ENCODE measurements around the gene RAD21L1.
A peak's percentile ranks its signal among the peaks of the same experiment; 100 is the strongest.

The RAD21L1 gene

DNA sequence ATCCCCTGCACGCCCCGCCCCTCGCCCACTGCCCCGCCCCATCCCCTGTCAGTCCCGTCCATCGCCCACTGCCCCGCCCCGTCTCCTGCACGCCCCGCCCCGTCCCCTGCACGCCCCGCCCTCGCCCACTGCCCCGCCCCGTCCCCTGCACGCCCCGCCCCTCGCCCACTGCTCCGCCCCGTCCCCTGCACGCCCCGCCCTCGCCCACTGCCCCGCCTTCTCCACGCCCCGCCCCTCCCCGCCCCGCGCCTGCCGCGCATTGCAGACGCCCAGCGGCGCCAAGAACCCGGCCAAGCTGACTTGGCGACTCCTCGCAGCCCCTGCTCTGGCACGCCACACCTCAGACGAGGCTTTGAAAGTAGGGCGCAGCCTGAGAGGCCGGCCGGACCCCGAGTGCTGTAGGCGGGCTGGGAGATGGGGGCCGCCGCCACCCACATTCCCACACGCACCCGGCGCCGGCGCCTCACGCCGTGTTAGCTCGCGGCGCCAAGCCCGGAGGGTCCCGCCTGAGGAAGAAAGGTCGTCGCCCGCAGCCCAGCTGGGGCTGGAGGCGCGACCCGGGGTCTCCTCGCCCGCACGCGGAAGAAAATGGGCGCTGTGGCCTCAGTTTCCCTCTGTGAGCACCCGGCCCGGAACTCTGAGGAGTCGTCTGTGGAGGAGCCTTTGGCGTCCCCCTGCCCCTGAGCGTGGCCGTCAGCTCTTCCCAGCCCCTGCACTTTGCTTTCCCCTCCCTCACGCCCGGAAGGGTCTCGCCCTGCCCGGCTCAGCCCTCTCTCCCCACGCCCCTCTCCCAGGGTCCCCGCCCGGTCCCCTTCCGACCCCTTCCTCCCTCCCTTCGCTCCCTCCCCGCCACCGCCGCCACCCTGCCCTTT is at the start of gene RAD21L1:
TSS of gene RAD21L1 (plus strand) at position 262 of the 872 bp plus-strand sequence. CDS start 2,410 bp downstream, outside the sequence.
- peak within 1 kb of the TSS; percentile 33; the same call in 1 of the 2 replicates for H3K27ac ChIP-seq
- TF ChIP-seq, protein P1, sequence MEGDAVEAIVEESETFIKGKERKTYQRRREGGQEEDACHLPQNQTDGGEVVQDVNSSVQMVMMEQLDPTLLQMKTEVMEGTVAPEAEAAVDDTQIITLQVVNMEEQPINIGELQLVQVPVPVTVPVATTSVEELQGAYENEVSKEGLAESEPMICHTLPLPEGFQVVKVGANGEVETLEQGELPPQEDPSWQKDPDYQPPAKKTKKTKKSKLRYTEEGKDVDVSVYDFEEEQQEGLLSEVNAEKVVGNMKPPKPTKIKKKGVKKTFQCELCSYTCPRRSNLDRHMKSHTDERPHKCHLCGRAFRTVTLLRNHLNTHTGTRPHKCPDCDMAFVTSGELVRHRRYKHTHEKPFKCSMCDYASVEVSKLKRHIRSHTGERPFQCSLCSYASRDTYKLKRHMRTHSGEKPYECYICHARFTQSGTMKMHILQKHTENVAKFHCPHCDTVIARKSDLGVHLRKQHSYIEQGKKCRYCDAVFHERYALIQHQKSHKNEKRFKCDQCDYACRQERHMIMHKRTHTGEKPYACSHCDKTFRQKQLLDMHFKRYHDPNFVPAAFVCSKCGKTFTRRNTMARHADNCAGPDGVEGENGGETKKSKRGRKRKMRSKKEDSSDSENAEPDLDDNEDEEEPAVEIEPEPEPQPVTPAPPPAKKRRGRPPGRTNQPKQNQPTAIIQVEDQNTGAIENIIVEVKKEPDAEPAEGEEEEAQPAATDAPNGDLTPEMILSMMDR (conservative IDR thresholded peaks at IDR 0.05): no peak

DNA sequence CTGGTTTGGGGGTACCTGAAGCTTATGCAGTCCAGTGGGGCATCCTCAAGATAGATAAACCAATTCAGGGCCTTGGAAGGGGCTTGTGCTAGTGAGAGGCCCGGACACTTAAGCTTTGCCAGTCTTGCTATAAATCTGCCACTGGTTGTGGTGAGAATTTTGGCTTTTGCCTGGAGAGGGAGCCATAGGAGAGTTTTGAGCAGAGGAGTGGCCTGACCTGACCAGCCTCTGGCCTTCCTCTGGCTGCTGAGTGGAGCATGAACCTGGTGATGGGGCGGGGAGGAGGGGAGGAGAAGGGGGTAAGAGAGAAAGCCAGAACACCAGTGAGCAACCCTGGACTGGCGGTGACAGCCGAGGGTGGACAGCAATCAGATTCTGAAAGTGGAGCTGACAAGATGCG is 48.2 kb upstream of the RAD21L1 start:
- H3K27ac ChIP-seq: no peak overlapping the region
- TF ChIP-seq, protein P1 (conservative IDR thresholded peaks at IDR 0.05): peak; percentile 31; the same call in 1 of the 2 replicates

DNA sequence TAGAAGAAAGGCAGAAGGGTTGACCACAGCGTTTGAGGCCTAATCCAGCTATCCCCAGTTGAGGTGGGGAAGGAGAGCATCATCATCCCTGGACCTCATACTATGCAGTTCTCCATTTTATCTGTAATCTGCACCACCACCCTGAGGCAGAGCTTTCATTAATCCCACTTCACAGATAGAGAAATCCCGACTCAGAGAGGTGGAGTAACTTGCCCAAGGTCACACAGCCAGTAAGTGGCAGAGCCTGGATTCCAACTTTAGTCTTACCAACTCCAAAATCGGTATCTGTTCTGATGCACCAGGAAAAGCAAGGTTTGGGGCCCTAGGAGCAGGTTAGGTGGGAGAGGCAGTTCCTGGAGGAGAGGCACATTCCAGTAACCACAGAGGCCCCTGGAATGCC is 47.7 kb upstream of the RAD21L1 start:
- H3K27ac ChIP-seq: no peak overlapping the region
- TF ChIP-seq, protein P1 (conservative IDR thresholded peaks at IDR 0.05): no peak

DNA sequence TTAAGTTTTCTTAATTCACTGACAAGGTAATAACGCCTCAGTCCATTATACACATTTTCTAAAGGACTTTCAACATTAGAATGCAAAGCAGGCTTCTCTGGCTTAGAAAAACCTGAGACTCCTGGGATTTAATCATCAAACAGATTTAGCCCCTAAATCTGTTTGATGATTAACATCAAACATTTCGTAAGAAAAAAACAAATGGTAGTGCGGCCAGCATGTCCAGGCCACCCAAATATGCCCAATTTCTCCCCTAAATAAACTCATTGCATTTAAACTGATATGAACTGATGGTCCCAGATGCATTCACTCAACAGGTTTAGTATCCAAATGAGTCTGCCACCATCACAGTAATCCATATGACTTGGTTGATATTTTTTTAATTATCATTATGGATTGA is 47.2 kb upstream of the RAD21L1 start:
- TF ChIP-seq, protein P1 (conservative IDR thresholded peaks at IDR 0.05): no peak
- no peak overlapping the region for H3K27ac ChIP-seq

DNA sequence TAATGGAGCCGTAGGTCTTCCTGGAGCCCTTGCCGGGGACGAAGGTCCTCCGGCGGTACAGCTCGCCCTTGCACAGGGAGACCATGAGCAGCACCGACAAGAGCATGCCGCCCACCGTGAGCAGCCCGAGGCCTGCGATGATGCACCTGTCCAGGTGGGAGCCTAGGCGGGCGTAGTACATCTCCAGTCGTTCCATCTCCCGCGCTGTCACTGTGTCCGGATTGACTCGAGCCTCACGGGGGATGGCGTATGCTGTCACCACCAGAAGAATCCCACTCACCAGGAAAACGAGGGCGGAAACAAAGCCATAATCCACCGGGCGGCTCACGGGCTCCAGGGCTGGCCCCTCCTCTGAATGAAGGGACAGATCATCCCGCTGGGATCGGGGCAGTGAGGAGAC is 44.9 kb upstream of the RAD21L1 start:
- TF ChIP-seq, protein P1 (conservative IDR thresholded peaks at IDR 0.05): no peak
- no peak overlapping the region for H3K27ac ChIP-seq

DNA sequence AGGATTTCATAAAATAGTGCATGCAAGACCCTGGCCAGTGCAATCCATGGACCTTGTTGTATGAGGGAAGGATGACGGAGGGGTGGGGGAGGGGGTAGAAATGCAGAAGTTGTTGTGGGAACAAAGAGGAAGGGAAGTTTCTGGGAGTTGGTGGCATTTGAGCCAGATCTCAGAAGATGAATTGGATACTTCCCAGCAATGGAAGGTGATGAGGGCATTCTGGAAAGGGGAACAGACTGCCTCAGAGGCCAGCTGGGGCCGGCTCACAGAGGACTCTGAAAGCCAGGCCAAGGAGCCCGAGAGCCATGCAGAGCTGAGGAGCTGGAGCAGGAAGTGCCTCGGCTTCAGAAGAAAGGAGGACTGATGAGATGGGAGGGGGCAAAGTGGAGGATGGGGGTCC is 43.7 kb upstream of the RAD21L1 start:
- TF ChIP-seq, protein P1 (conservative IDR thresholded peaks at IDR 0.05): no peak
- H3K27ac ChIP-seq: no peak overlapping the region

DNA sequence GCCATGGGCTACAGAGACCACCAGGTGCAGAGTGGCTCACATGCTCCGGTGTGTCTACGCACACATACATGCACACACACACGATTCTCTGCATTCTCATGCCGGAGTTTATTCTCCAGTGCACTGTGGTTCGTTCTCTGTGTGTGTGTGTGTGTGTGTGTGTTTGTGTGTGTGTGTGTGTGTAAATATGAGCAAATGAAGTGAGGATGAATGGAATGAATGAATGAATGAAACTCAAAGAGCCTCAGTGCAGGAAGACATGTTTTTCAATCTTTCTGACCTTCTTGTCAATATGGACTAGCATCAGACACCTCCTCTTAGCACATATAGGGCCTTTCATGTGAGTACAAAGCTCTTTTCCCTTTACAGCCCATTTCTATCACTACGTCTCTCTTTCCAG is 42.7 kb upstream of the RAD21L1 start:
- TF ChIP-seq, protein P1 (conservative IDR thresholded peaks at IDR 0.05): no peak
- no peak overlapping the region for H3K27ac ChIP-seq
